Measurements from ENCODE around the gene AMER2.

- TF ChIP-seq CTCF (conservative IDR thresholded peaks at IDR 0.05) = no peak
- no peak for TF ChIP-seq EZH2 (IDR thresholded peaks at IDR 0.05; ENCODE audit: low read depth)
These were observed 2.2 kb upstream of the AMER2 start for GRCh38 chr13:25174304-25174703.

All from PC-9 (cell line).